IMR-90 (cell line): ENCODE results near the gene CDK5.

Experiments used
- FOS ChIP-seq: fragments of 150-350 bp; IDR thresholded peaks from 2 replicates; pipeline ENCODE4 v1.6.1; 2016; ENCODE audit warnings: low read depth, low read length
- POLR2A ChIP-seq: IDR thresholded peaks from 2 replicates; pipeline ENCODE4 v1.6.1; 2012; ENCODE audit warnings: mild to moderate bottlenecking, low read depth, low read length
- SMC3 ChIP-seq: fragments of 150-350 bp; IDR thresholded peaks from 2 replicates; pipeline ENCODE4 v1.6.1; 2016; ENCODE audit warnings: low read depth, mild to moderate bottlenecking, antibody characterized with exemption, low read length, moderate library complexity
- TF ChIP-seq, protein P1 (sequence below): conservative IDR thresholded peaks from 2 replicates; pipeline ENCODE4 v1.5.1; 2012; ENCODE audit warnings: mild to moderate bottlenecking, low read depth, low read length, improper control_type of control experiment

DNA sequence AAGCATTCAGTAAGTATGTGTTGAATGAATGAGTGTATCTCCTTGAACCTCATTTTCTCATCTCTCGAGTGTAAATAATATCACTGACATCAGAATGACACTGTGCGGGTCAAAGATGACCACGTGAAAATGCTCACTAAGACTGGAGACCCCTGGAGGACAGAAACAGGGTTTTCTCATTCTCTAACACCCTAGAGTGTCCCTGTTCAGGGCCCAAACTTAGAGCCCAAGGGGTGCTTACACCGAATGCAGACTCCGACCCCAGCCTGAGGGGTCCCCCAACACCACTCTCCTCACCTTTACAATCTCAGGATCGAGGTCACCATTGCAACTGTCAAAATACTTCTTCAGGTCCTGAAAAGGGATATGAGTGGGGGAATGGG lies 1.4 kb downstream of the CDK5 start:
- TF ChIP-seq POLR2A (no peak), SMC3 (no peak), FOS (no peak)
- TF ChIP-seq, protein P1, sequence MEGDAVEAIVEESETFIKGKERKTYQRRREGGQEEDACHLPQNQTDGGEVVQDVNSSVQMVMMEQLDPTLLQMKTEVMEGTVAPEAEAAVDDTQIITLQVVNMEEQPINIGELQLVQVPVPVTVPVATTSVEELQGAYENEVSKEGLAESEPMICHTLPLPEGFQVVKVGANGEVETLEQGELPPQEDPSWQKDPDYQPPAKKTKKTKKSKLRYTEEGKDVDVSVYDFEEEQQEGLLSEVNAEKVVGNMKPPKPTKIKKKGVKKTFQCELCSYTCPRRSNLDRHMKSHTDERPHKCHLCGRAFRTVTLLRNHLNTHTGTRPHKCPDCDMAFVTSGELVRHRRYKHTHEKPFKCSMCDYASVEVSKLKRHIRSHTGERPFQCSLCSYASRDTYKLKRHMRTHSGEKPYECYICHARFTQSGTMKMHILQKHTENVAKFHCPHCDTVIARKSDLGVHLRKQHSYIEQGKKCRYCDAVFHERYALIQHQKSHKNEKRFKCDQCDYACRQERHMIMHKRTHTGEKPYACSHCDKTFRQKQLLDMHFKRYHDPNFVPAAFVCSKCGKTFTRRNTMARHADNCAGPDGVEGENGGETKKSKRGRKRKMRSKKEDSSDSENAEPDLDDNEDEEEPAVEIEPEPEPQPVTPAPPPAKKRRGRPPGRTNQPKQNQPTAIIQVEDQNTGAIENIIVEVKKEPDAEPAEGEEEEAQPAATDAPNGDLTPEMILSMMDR: 0 out of 2 replicates have a peak, but pooled peaks have one; percentile 5
